Neutrophil (primary cell): ENCODE results near the gene GLG1.
"Not testable (repeated sequence)": the region's sequence is repeated elsewhere in the genome, so short reads cannot be mapped to it uniquely, and the experiment has no call there.

Experiments
- H3K27ac ChIP-seq: fragments of 200-600 bp; sonication (generic); 2 replicates; pipeline ENCODE4 v1.5.1; 2016; ENCODE audit warnings: mild to moderate bottlenecking, moderate library complexity
- H3K27me3 ChIP-seq: fragments of 200-600 bp; sonication (generic); 2 replicates; pipeline ENCODE4 v1.6.0; 2016; ENCODE audit warnings: mild to moderate bottlenecking
- H3K36me3 ChIP-seq: fragments of 200-600 bp; sonication (generic); 2 replicates; pipeline ENCODE4 v1.5.1; 2017
- H3K4me1 ChIP-seq, 2 experiments: fragments of 200-600 bp in 1 of 2; sonication (generic) in 1 of 2; 1 replicate in 1 of 2; 2 replicates in 1 of 2; pipeline versions ENCODE4 v1.5.1 to v1.6.1; 2013 to 2016; ENCODE audit warnings: low read depth in 1 of 2, low read length in 1 of 2, mild to moderate bottlenecking in 1 of 2, moderate library complexity in 1 of 2; ENCODE audit not compliant: control insufficient read depth in 1 of 2, insufficient read depth in 1 of 2
- H3K4me3 ChIP-seq, 2 experiments: fragments of 200-600 bp in 1 of 2; sonication (generic) in 1 of 2; 1 replicate in 1 of 2; 2 replicates in 1 of 2; pipeline ENCODE4 v1.5.1; 2013 to 2016; ENCODE audit warnings: low read depth in 1 of 2, low read length in 1 of 2, mild to moderate bottlenecking in 1 of 2, moderate library complexity in 1 of 2
- H3K9me3 ChIP-seq: fragments of 200-600 bp; sonication (generic); 2 replicates; pipeline ENCODE4 v1.5.1; 2016
- TF ChIP-seq, protein P1 (sequence below): fragments of 200-600 bp; sonication (generic); IDR thresholded peaks from 2 replicates; pipeline ENCODE4 v1.5.1; 2016; ENCODE audit warnings: antibody characterized with exemption

The GLG1 gene

DNA sequence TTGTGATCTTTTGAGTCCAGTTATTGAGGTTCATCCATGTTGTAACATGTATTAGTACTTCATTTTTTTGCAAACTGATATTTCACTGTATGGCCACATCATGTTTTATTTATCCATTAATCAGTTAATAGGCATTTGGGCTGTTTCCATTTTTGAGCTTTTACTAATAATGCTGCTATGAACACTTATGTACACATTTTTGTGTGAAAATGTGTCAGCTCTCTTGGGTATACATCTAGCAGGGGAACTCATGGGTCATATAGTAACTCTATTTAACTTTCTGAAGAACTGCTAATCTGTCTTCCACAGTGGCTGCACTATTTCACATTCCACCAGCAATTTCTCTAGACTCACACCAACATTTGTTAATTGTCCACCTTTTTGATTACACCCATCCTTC is 82.0 kb downstream of the GLG1 start:
- H3K27me3 ChIP-seq: no peaks in the 10 kb centered on the region
- H3K36me3 ChIP-seq: no peaks in the 10 kb centered on the region
- TF ChIP-seq, protein P1, sequence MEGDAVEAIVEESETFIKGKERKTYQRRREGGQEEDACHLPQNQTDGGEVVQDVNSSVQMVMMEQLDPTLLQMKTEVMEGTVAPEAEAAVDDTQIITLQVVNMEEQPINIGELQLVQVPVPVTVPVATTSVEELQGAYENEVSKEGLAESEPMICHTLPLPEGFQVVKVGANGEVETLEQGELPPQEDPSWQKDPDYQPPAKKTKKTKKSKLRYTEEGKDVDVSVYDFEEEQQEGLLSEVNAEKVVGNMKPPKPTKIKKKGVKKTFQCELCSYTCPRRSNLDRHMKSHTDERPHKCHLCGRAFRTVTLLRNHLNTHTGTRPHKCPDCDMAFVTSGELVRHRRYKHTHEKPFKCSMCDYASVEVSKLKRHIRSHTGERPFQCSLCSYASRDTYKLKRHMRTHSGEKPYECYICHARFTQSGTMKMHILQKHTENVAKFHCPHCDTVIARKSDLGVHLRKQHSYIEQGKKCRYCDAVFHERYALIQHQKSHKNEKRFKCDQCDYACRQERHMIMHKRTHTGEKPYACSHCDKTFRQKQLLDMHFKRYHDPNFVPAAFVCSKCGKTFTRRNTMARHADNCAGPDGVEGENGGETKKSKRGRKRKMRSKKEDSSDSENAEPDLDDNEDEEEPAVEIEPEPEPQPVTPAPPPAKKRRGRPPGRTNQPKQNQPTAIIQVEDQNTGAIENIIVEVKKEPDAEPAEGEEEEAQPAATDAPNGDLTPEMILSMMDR: no peak
- H3K9me3 ChIP-seq: no peaks in the 10 kb centered on the region
- peaks cover 13 to 18% of the 10 kb centered on the region in 2 experiments for H3K4me1 ChIP-seq
- H3K4me3 ChIP-seq: no peak overlapping the region
- H3K27ac ChIP-seq: no peak overlapping the region

- TF ChIP-seq, protein P1: no peak
- Histone ChIP-seq H3K27me3 (no peaks in the 10 kb centered on the region), H3K4me3 (no peak overlapping the region), H3K36me3 (no peaks in the 10 kb centered on the region), H3K9me3 (no peaks in the 10 kb centered on the region), H3K27ac (no peak overlapping the region), H3K4me1 (peaks cover 13 to 18% of the 10 kb centered on the region in 2 experiments)
Measured at GRCh38 chr16:74524117-74524516, 82.8 kb downstream of the GLG1 start.

GRCh38 chr16:74523706-74524105 is 83.2 kb downstream of the GLG1 start:
- not testable (repeated sequence) for H3K4me3 ChIP-seq, H3K36me3 ChIP-seq, H3K27ac ChIP-seq, H3K9me3 ChIP-seq, H3K27me3 ChIP-seq
- peaks cover 13 to 18% of the 10 kb centered on the region in 2 experiments for H3K4me1 ChIP-seq

DNA sequence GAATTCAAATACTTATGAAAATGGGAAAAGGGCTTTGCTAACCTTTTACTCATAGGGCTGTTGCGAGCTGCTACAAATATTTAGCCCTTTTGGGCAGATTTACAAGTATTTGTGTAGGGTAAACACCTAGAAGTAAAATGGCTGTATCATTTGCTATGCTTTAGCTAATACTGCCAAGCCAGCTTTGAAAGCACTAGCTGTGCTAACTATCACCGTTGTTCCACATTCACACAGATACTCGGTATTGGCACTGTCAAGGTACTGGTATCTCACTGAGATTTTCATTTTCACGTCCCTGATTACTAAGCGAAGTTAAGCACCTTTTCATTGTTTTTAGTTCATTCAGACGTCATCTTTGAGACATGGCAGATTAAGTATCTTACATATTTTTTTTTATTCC is 84.8 kb downstream of the GLG1 start:
- Histone ChIP-seq H3K4me1 (peaks cover 13 to 18% of the 10 kb centered on the region in 2 experiments), H3K27me3 (no peaks in the 10 kb centered on the region), H3K4me3 (no peak overlapping the region), H3K27ac (no peak overlapping the region), H3K36me3 (no peaks in the 10 kb centered on the region), H3K9me3 (no peaks in the 10 kb centered on the region)
- TF ChIP-seq, protein P1: no peak

DNA sequence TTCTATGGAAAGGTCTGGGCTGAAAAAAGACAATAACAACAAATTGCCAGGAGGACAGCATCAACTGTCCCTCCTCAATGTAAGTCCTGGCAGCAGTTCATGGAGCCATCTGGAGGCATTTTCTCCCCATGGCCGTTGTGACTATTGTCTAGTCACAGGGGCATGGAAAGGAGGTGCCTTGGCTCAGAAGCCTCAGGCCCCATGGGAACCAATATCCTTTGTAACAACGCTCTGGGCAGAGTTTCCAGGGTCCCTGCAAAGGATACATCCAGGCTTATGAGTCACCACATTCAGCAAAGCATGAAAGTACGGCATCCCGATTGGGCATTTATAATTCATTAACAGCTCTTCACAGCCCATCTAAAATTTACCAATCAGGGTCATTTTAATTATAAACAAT is 85.2 kb downstream of the GLG1 start:
- H3K9me3 ChIP-seq: no peaks in the 10 kb centered on the region
- H3K4me3 ChIP-seq: no peak overlapping the region
- H3K27me3 ChIP-seq: no peaks in the 10 kb centered on the region
- TF ChIP-seq, protein P1: no peak
- H3K36me3 ChIP-seq: no peaks in the 10 kb centered on the region
- H3K27ac ChIP-seq: no peak overlapping the region
- peaks cover 11 to 16% of the 10 kb centered on the region in 2 experiments for H3K4me1 ChIP-seq

- H3K36me3 ChIP-seq, H3K9me3 ChIP-seq, H3K27ac ChIP-seq, H3K27me3 ChIP-seq, H3K4me1 ChIP-seq, H3K4me3 ChIP-seq: not testable (repeated sequence)
Measured at GRCh38 chr16:74518934-74519333, 88.0 kb downstream of the GLG1 start.

GRCh38 chr16:74511961-74512360 is 95.0 kb downstream of the GLG1 start:
- H3K27me3 ChIP-seq: no peaks in the 10 kb centered on the region
- H3K4me3 ChIP-seq: no peak overlapping the region
- no peaks in the 10 kb centered on the region for H3K9me3 ChIP-seq
- TF ChIP-seq, protein P1: no peak
- no peaks in the 10 kb centered on the region for H3K4me1 ChIP-seq
- no peak overlapping the region for H3K27ac ChIP-seq
- peaks cover 15% of the 10 kb centered on the region for H3K36me3 ChIP-seq
